MM.1S (cell line): Measurements from ENCODE around the gene PRSS38.

ENCODE experiments used
- DNase-seq: peaks from one replicate; pipeline ENCODE4 v3.0.0-alpha.2; 2015
- H2AFZ ChIP-seq: fragments of 300-600 bp; sonication (generic); 2 replicates; pipeline ENCODE4 v1.6.0; 2016; ENCODE audit warnings: antibody characterized with exemption, low read length
- H3F3A ChIP-seq: fragments of 300-600 bp; sonication (generic); 2 replicates; pipeline ENCODE4 v1.6.1; 2016; ENCODE audit warnings: mild to moderate bottlenecking, antibody characterized with exemption, low read length, moderate library complexity, mixed read lengths; ENCODE audit not compliant: insufficient read depth
- H3K27ac ChIP-seq: fragments of 300-600 bp; sonication (generic); 2 replicates; pipeline ENCODE4 v1.5.1; 2016; ENCODE audit warnings: mild to moderate bottlenecking, low read length
- H3K27me3 ChIP-seq: fragments of 300-600 bp; sonication (generic); replicated peaks from 2 replicates; pipeline ENCODE4 v1.6.0; 2016; ENCODE audit warnings: low read length; ENCODE audit not compliant: insufficient read depth
- H3K36me3 ChIP-seq: fragments of 300-600 bp; sonication (generic); replicated peaks from 2 replicates; pipeline ENCODE4 v1.6.1; 2016; ENCODE audit warnings: mild to moderate bottlenecking, low read length, mixed read lengths; ENCODE audit not compliant: insufficient read depth
- H3K4me1 ChIP-seq: fragments of 300-600 bp; sonication (generic); 2 replicates; pipeline ENCODE4 v1.6.1; 2016; ENCODE audit warnings: low read length, mixed read lengths
- H3K4me2 ChIP-seq: fragments of 300-600 bp; sonication (generic); 2 replicates; pipeline ENCODE4 v1.6.0; 2016; ENCODE audit warnings: low read depth, low read length
- H3K4me3 ChIP-seq: fragments of 300-600 bp; sonication (generic); 2 replicates; pipeline ENCODE4 v1.5.1; 2016; ENCODE audit warnings: low read length, mixed read lengths
- H3K79me2 ChIP-seq: fragments of 300-600 bp; sonication (generic); 2 replicates; pipeline ENCODE4 v1.6.1; 2016; ENCODE audit warnings: mixed run types, low read length, mixed read lengths
- H3K9ac ChIP-seq: fragments of 300-600 bp; sonication (generic); 2 replicates; pipeline ENCODE4 v1.6.1; 2016; ENCODE audit warnings: low read length, mixed read lengths
- H3K9me2 ChIP-seq: fragments of 300-600 bp; sonication (generic); replicated peaks from 2 replicates; pipeline ENCODE4 v1.6.1; 2016; ENCODE audit warnings: mild to moderate bottlenecking, low read length, mixed read lengths; ENCODE audit not compliant: insufficient read depth
- H3K9me3 ChIP-seq: fragments of 300-600 bp; sonication (generic); replicated peaks from 2 replicates; pipeline ENCODE4 v1.6.1; 2016; ENCODE audit warnings: mild to moderate bottlenecking, low read length, mixed read lengths; ENCODE audit not compliant: insufficient read depth
- H4K20me1 ChIP-seq: fragments of 300-600 bp; sonication (generic); 2 replicates; pipeline ENCODE4 v1.6.1; 2016; ENCODE audit warnings: mild to moderate bottlenecking, low read length, moderate library complexity, mixed read lengths; ENCODE audit not compliant: insufficient read depth
- CTCF ChIP-seq: fragments of 300-600 bp; sonication (generic); IDR thresholded peaks from 2 replicates; pipeline ENCODE4 v1.5.1; 2016; ENCODE audit warnings: antibody characterized with exemption, low read length, mixed read lengths
- EZH2 ChIP-seq: fragments of 300-600 bp; sonication (generic); optimal IDR thresholded peaks from 2 replicates; pipeline ENCODE3; 2017; ENCODE audit warnings: low read depth, mild to moderate bottlenecking, antibody characterized with exemption, low read length, mixed read lengths
- EZH2phosphoT487 ChIP-seq: fragments of 300-600 bp; sonication (generic); IDR thresholded peaks from 2 replicates; pipeline ENCODE4 v1.6.1; 2018; ENCODE audit warnings: antibody characterized with exemption, low read length

The PRSS38 gene

GRCh38 chr1:227794817-227795192 is 20.7 kb upstream of the PRSS38 start:
- H3K27me3 ChIP-seq: no peaks in the 10 kb centered on the region
- H4K20me1 ChIP-seq: no peaks in the 10 kb centered on the region
- no peaks in the 10 kb centered on the region for H3K9me3 ChIP-seq
- no peaks in the 10 kb centered on the region for H3K4me1 ChIP-seq
- no peak for DNase-seq
- H3K4me2 ChIP-seq: no peak overlapping the region
- H3K4me3 ChIP-seq: no peak overlapping the region
- H3K27ac ChIP-seq: no peak overlapping the region
- H3K36me3 ChIP-seq: no peaks in the 10 kb centered on the region
- no peaks in the 10 kb centered on the region for H3F3A ChIP-seq
- H2AFZ ChIP-seq: no peak overlapping the region
- no peaks in the 10 kb centered on the region for H3K9me2 ChIP-seq
- H3K79me2 ChIP-seq: no peaks in the 10 kb centered on the region
- no peak overlapping the region for H3K9ac ChIP-seq
- no peak for TF ChIP-seq EZH2phosphoT487
- TF ChIP-seq EZH2: no peak
- TF ChIP-seq CTCF: no peak

- no peak overlapping the region for H3K4me3 ChIP-seq
- no peak overlapping the region for H3K4me2 ChIP-seq
- H3K36me3 ChIP-seq: no peaks in the 10 kb centered on the region
- H3K27me3 ChIP-seq: no peaks in the 10 kb centered on the region
- no peak overlapping the region for H2AFZ ChIP-seq
- no peaks in the 10 kb centered on the region for H3K9me2 ChIP-seq
- H3K27ac ChIP-seq: no peak overlapping the region
- H3F3A ChIP-seq: no peaks in the 10 kb centered on the region
- H3K9ac ChIP-seq: no peak overlapping the region
- DNase-seq: no peak
- no peaks in the 10 kb centered on the region for H3K79me2 ChIP-seq
- H3K9me3 ChIP-seq: no peaks in the 10 kb centered on the region
- no peaks in the 10 kb centered on the region for H4K20me1 ChIP-seq
- H3K4me1 ChIP-seq: no peaks in the 10 kb centered on the region
- TF ChIP-seq EZH2 (no peak), EZH2phosphoT487 (no peak), CTCF (no peak)
Measured at GRCh38 chr1:227795732-227796131, 19.7 kb upstream of the PRSS38 start.

- no peak for DNase-seq
- H3K9me3 ChIP-seq: no peaks in the 10 kb centered on the region
- H3K4me1 ChIP-seq: no peaks in the 10 kb centered on the region
- H3K36me3 ChIP-seq: no peaks in the 10 kb centered on the region
- H3K9me2 ChIP-seq: no peaks in the 10 kb centered on the region
- no peaks in the 10 kb centered on the region for H3F3A ChIP-seq
- H2AFZ ChIP-seq: no peak overlapping the region
- H3K4me2 ChIP-seq: no peak overlapping the region
- H3K79me2 ChIP-seq: no peaks in the 10 kb centered on the region
- no peak overlapping the region for H3K4me3 ChIP-seq
- H3K9ac ChIP-seq: no peak overlapping the region
- no peak overlapping the region for H3K27ac ChIP-seq
- no peaks in the 10 kb centered on the region for H3K27me3 ChIP-seq
- H4K20me1 ChIP-seq: no peaks in the 10 kb centered on the region
- TF ChIP-seq CTCF (no peak), EZH2 (no peak), EZH2phosphoT487 (no peak)
Measured at GRCh38 chr1:227796359-227796915, 19.0 kb upstream of the PRSS38 start.
